ENCODE measurements around the gene ID4. TPM values are rescaled to one million over a fixed set of nuclear protein-coding genes. Genes with fewer than 3 reads are reported as not detected.
"Not testable (repeated sequence)": the region's sequence is repeated elsewhere in the genome, so short reads cannot be mapped to it uniquely, and the experiment has no call there.

The ID4 gene
- total RNA-seq, 1 donor from 2014 or later = 1.6 TPM

GRCh38 chr6:19851241-19852089, 14.3 kb downstream of the ID4 start:
- DNase-seq (ENCODE audit: missing footprints) (no peak), ATAC-seq (peak; percentile 87)
- intact Hi-C loops (cut with DNase I) = loop anchor here (5.0 to 10.0 kb wide), 3 partner anchors 39 to 1254 kb away; no protein-coding TSS in a partner anchor

DNA sequence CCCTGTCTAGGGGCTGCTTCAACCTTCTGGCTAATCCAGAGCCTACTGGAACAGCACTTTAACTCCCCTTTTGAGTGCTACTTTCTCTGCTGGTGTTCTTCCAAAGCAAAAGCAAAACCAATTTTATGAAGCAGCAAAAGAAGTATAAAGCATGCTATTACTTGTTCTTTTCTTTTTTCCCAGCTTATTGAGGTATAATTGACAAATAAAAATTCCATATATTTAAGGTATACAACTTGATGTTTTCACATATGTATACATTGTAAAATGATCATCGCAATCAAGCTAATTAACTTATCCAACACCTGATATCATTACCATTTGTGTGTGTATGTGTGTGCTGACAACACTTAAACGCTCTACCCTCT, 14.9 kb downstream of the ID4 start:
- DNase-seq (ENCODE audit: missing footprints) = no peak
- intact Hi-C loops (cut with DNase I) = loop anchor here (5.0 to 10.0 kb wide), 3 partner anchors 40 to 1255 kb away; no protein-coding TSS in a partner anchor
- ATAC-seq = no peak

- intact Hi-C loops (cut with DNase I) = loop anchor here (5.0 to 10.0 kb wide), 3 partner anchors 41 to 1256 kb away; no protein-coding TSS in a partner anchor
- DNase-seq (ENCODE audit: missing footprints) (no peak), ATAC-seq (no peak)
These were observed 15.8 kb downstream of the ID4 start for GRCh38 chr6:19852927-19853326.

- ATAC-seq = not testable (repeated sequence)
- intact Hi-C loops (cut with DNase I) = loop anchor here (5.0 to 10.0 kb wide), 3 partner anchors 42 to 1257 kb away; no protein-coding TSS in a partner anchor
- peak; percentile 56 for DNase-seq (ENCODE audit: missing footprints)
These were observed 17.3 kb downstream of the ID4 start for GRCh38 chr6:19854421-19855015.

DNA sequence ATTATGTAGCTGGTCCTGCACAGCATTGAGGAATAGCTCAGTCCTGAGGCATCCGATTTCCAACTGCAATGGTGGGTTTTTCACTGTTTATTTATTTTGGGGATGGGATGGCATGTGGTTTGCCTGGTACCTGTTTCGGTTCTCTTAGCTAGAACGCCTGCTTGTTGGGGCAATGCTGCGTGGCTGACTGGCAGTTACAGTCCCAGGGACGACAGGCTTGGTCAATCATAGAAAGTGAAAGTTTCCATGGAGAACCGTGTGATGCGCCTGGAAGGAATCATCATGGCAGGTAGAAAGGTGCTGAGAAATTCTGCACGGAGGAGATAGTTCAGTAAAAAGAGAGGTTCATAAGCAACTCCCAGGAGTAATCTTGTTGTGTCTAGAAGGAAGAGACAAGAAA, 18.4 kb downstream of the ID4 start:
- DNase-seq (ENCODE audit: missing footprints) (no peak), ATAC-seq (no peak)
- intact Hi-C loops (cut with DNase I) = loop anchor here (10.0 kb wide), 1 partner anchor 1111 kb away; no protein-coding TSS in a partner anchor

GRCh38 chr6:19857139-19857538, 20.0 kb downstream of the ID4 start:
- intact Hi-C loops (cut with DNase I) = loop anchor here (10.0 kb wide), 1 partner anchor 1112 kb away; no protein-coding TSS in a partner anchor

DNA sequence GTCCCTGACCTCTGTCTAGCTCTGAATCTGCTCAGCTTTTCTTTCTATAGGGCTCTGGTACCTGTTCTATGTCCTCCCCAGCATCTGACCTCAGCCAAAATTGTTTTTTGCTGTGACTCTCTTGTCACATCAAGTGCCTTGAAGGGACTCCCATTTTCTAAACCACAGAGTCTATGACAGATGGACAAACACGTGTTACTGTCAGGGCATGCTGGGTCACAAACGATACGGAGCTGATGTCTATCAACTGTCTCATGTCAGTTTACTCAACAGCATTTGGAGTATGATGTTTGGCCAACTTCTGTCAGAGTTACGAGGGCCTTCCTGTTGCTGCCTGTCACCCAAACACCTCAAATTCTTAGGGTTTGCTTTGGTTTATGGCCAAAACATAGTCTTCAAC, 20.5 kb downstream of the ID4 start:
- ATAC-seq = no peak
- no peak for DNase-seq (ENCODE audit: missing footprints)
- intact Hi-C loops (cut with DNase I) = loop anchor here (10.0 kb wide), 1 partner anchor 1113 kb away; no protein-coding TSS in a partner anchor

More at GRCh38 chr6:19857139-19857538, 20.0 kb downstream of the ID4 start:
- peak; percentile 31 for DNase-seq (ENCODE audit: missing footprints)
- ATAC-seq = no peak

- ATAC-seq (no peak), DNase-seq (ENCODE audit: missing footprints) (no peak)
- intact Hi-C loops (cut with DNase I) = no loop called here
These were observed 23.2 kb downstream of the ID4 start for GRCh38 chr6:19860235-19860877.

GRCh38 chr6:19864285-19864684, 27.1 kb downstream of the ID4 start:
- intact Hi-C loops (cut with DNase I) = no loop called here
- ATAC-seq = no peak
- no peak for DNase-seq (ENCODE audit: missing footprints)

DNA sequence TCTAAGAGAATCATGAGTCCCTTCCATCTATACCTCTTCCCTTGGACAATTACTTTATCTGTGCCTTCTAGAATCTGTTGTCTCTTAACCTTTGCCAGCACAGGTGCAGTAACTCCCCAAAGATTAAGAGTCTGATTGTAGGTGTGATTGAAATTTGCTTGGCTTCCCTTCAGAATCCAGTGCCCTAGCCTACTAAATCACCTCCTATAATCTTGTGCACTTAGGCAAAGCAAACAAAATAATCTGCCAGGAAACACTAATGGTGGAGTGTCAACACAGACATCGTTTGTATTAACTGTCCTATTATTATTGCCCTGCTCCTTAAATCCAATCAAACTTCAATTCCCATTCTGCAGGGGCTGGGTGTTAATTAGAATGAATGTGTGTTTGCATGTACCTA, 28.0 kb downstream of the ID4 start:
- intact Hi-C loops (cut with DNase I) = no loop called here
- ATAC-seq (no peak), DNase-seq (ENCODE audit: missing footprints) (no peak)

GRCh38 chr6:19866173-19866984, 29.2 kb downstream of the ID4 start:
- DNase-seq (ENCODE audit: missing footprints) (no peak), ATAC-seq (no peak)
- intact Hi-C loops (cut with DNase I) = no loop called here

DNA sequence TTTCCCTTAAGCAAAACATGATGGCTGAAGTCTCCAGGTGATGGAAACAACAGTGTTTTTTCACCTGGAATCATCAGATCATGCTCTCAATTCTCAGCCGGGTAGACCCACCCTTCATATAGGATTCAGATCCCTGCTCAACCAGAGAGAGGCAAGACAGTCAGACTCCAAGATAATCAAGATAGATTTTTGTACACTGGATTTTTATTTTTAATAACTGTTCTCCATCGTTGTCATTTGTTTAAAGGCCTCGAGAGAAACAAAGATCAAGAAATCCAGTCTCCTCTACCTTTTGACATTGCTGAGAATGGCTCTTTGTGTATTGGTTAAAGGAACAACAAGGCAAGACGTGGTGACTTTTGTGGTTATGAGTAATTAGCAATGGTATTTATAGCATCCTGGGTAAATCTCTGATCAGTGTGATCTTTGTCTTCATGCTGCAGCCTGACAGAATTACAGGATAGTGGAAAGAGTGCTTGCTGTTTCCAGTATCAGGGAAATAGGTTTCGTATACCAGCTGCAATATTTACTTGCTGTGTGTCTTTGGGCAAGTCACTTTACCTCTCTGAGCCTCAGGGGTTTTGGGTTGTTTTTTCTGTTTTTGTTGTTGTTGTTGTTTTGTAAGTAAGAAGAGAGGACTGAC, 29.9 kb downstream of the ID4 start:
- ATAC-seq (no peak), DNase-seq (ENCODE audit: missing footprints) (no peak)
- intact Hi-C loops (cut with DNase I) = no loop called here

DNA sequence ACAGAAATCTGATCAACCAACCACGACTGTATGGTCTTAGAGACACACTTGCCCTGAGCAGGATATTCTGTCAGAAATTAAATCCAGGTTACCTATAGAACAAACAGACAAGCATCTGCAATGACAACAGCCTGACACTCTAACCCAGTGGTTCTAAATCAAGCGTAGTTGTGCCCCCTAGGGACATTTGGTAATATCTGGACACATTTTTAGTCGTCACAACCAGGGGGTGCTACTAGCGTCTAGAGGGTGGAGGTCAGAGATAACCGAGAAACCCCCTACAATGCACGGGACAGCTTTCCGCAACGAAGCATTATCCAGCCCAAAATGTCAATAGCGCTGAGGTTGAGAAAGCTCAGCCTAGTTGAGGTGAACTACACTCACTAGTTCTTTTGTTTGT, 32.3 kb downstream of the ID4 start:
- DNase-seq (ENCODE audit: missing footprints) (no peak), ATAC-seq (no peak)
- intact Hi-C loops (cut with DNase I) = no loop called here

GRCh38 chr6:19870322-19870721, 33.2 kb downstream of the ID4 start:
- ATAC-seq (no peak), DNase-seq (ENCODE audit: missing footprints) (no peak)
- intact Hi-C loops (cut with DNase I) = no loop called here

DNA sequence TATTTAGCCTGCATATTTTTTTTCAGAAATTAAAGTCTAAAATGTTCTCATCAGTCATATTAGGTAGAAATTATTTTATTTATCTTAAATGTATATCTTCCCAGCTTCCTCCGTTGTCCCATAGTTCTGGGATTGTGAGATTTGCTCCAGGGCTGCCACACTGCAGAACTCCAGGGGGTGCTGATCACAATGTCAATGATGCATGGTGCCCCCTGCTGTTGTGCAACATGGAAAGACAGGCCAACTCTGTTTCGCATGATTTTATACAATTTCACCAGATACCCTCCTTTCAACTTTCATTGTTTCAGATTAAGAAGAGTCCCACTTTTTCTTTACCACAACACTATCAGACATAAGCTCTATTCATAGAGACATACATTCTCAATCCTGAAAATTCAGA, 35.9 kb downstream of the ID4 start:
- DNase-seq (ENCODE audit: missing footprints) (no peak), ATAC-seq (no peak)
- intact Hi-C loops (cut with DNase I) = no loop called here

DNA sequence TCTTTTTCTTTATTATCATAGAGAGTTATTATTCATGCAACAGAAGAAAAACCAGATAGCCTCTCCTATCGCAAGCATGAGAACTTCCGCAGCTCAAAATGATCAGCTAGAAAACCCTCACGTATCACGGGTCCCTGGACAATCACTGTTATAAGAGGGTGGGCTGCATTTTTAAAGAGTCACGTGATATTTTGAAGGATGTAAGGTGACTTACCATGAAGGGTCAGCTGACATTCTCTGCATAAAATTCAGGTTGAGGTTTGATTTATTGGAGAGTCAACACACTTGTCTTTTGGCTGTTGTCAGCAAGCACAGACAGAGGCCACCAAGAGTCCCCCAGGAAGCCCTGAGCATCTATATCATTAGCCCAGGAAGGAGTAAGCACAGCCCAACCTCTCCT, 39.5 kb downstream of the ID4 start:
- ATAC-seq (no peak), DNase-seq (ENCODE audit: missing footprints) (no peak)
- intact Hi-C loops (cut with DNase I) = no loop called here

DNA sequence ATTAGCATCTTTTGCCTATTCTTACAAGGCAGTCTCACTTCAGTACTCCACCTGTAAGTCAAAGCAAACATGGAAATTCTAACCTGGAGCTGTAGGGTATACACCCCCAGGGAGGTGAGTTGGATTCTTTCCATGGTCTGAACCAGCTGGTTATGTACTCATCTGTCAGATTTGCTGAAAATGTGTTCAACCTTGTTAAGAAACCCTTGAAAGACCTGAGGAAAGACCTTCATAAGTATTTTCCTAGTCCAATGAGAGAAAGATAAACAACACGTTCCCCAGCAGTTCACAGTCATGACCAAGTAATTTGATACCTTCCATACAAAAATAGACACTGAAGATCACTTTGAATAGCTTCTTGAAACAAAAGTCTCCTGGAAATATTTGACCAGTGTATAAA, 42.5 kb downstream of the ID4 start:
- intact Hi-C loops (cut with DNase I) = no loop called here
- ATAC-seq = no peak
- DNase-seq (ENCODE audit: missing footprints) = no peak

GRCh38 chr6:19880066-19880465, 42.9 kb downstream of the ID4 start:
- ATAC-seq (no peak), DNase-seq (ENCODE audit: missing footprints) (no peak)
- intact Hi-C loops (cut with DNase I) = no loop called here
